Karpas-422 (cell line): ENCODE data around the gene CHST11. TPM values are rescaled to one million over a fixed set of nuclear protein-coding genes. Genes with fewer than 3 reads are reported as not detected.

Experiments used
- DNase-seq: peaks from one replicate; pipeline ENCODE4 v3.0.0-alpha.2; 2015
- H2AFZ ChIP-seq: fragments of 200-600 bp; sonication (generic); 2 replicates; pipeline ENCODE4 v1.6.1; 2014; ENCODE audit warnings: antibody characterized with exemption, low read length, mixed read lengths
- H3K27ac ChIP-seq: fragments of 200-600 bp; sonication (generic); 2 replicates; pipeline ENCODE4 v1.5.1; 2014; ENCODE audit warnings: mild to moderate bottlenecking, low read length, moderate library complexity
- H3K27me3 ChIP-seq: fragments of 200-600 bp; sonication (generic); 2 replicates; pipeline ENCODE4 v1.6.1; 2014; ENCODE audit warnings: low read length, mixed read lengths
- H3K36me3 ChIP-seq: fragments of 200-600 bp; sonication (generic); 2 replicates; pipeline ENCODE4 v1.6.1; 2014; ENCODE audit warnings: low read length, mixed read lengths; ENCODE audit not compliant: insufficient read depth
- H3K4me1 ChIP-seq: fragments of 200-600 bp; sonication (generic); 2 replicates; pipeline ENCODE4 v1.6.1; 2014; ENCODE audit warnings: mild to moderate bottlenecking, low read length, mixed read lengths
- H3K4me2 ChIP-seq: fragments of 200-600 bp; sonication (generic); 2 replicates; pipeline ENCODE4 v1.6.1; 2014; ENCODE audit warnings: low read length, low read depth, mild to moderate bottlenecking; ENCODE audit not compliant: poor library complexity, severe bottlenecking
- H3K4me3 ChIP-seq: fragments of 200-600 bp; sonication (generic); 2 replicates; pipeline ENCODE4 v1.5.1; 2014; ENCODE audit warnings: mild to moderate bottlenecking, antibody characterized with exemption, low read length, mixed read lengths
- H3K79me2 ChIP-seq: fragments of 200-600 bp; sonication (generic); 2 replicates; pipeline ENCODE4 v1.6.1; 2014; ENCODE audit warnings: mild to moderate bottlenecking, low read length, mixed read lengths
- H3K9ac ChIP-seq: fragments of 200-600 bp; sonication (generic); 2 replicates; pipeline ENCODE4 v1.6.0; 2014; ENCODE audit warnings: low read length
- H3K9me2 ChIP-seq: fragments of 200-600 bp; sonication (generic), shearing (Covaris generic); replicated peaks from 2 replicates; pipeline ENCODE4 v1.6.0; 2014; ENCODE audit warnings: mild to moderate bottlenecking, low read length, moderate library complexity; ENCODE audit not compliant: insufficient read depth
- H3K9me3 ChIP-seq: fragments of 300-700, 200-600 bp; sonication (generic); 2 replicates; pipeline ENCODE4 v1.6.1; 2014; ENCODE audit warnings: low read length, mixed read lengths
- H4K20me1 ChIP-seq: fragments of 200-600 bp; sonication (generic); 2 replicates; pipeline ENCODE4 v1.6.1; 2014; ENCODE audit warnings: mild to moderate bottlenecking, antibody characterized with exemption, low read length, low read depth; ENCODE audit not compliant: insufficient read depth
- total RNA-seq: library from RNA; depleted of rRNA; stranded (reverse); fragments of >200 nt; shearing (Covaris generic); gene quantifications from 2 replicates; pipeline ENCODE4 v1.2.3, GENCODE V29; 2014; ENCODE audit warnings: low replicate concordance

The CHST11 gene
- total RNA-seq, 1 experiment from 2014 or later, result not detected

DNA sequence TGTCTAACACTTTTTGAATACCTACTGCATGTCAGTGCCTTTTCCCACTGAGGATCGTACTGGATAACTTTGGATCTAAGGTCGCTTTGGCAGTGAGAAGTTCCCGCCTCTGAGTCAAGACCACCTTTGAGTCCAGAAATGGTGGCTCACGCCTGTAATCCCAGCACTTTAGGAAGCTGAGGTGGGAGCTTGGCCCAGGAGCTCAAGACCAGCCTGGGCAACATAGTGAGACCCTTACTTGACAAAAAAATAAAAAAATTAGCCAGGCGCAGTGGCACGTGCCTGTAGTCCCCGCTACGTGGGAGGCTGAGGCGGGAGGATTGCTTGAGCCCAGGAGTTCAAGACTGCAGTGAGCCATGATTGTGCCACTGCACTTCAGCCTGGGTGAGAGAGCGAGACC lies 61.1 kb downstream of the CHST11 start:
- Histone ChIP-seq H3K4me1 (0 out of 2 replicates have a peak, but pooled peaks cover 6% of the 10 kb centered on the region), H3K27me3 (no peaks in the 10 kb centered on the region), H3K79me2 (no peaks in the 10 kb centered on the region), H3K9ac (no peak overlapping the region), H3K9me3 (no peaks in the 10 kb centered on the region), H3K4me2 (no peak overlapping the region), H3K4me3 (no peak overlapping the region), H4K20me1 (no peaks in the 10 kb centered on the region), H3K27ac (no peak overlapping the region), H3K9me2 (no peaks in the 10 kb centered on the region), H2AFZ (no peak overlapping the region), H3K36me3 (no peaks in the 10 kb centered on the region)
- DNase-seq, result no peak

DNA sequence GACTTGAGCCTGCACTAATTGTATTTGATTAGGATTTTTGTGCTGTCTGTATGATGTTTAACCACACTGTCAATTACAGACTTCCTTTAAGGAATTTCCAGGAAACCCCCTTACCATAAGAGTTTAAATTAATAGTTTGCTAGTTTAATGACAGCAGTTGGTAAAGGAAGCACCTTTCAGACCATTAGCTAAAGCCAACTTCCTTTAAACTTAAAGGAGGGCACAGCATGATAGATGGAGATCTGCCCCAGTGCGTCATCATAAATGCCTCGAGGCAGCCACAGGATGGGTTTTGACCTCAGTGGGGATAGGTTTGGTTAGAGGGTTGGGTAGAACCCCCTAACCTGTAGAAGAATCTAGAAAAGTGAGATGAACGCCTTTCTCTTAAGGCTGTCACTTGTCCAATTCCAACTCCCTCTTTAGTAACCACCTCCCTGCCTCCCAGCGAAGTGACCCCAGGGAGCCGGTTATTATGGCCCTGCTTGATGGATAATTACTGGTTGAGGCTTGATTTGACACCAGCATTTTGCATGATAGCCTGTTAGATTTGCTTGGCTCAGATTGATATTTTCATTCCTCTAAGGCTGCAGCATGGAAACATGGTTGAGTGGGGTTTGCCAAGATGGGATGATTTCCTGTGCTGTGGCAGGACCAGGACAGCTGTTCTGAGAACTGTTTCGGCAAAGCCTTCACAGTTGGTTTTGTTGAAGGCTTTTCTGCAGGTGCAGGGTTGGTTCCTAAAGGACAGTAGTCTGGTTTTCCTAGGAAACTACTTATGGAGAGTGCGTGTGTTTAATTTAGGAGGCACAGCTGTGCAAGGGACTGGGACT lies 62.7 kb downstream of the CHST11 start:
- Histone ChIP-seq H3K27me3 (no peaks in the 10 kb centered on the region), H3K27ac (no peak overlapping the region), H3K4me1 (peaks cover 13% of the 10 kb centered on the region), H3K9ac (no peak overlapping the region), H2AFZ (no peak overlapping the region), H3K9me2 (no peaks in the 10 kb centered on the region), H4K20me1 (no peaks in the 10 kb centered on the region), H3K9me3 (no peaks in the 10 kb centered on the region), H3K79me2 (no peaks in the 10 kb centered on the region), H3K4me3 (no peak overlapping the region), H3K4me2 (no peak overlapping the region), H3K36me3 (no peaks in the 10 kb centered on the region)
- no peak for DNase-seq

GRCh38 chr12:104520242-104520900 lies 63.6 kb downstream of the CHST11 start:
- no peak for DNase-seq
- no peak overlapping the region for H3K9ac ChIP-seq
- no peaks in the 10 kb centered on the region for H3K79me2 ChIP-seq
- no peaks in the 10 kb centered on the region for H3K27me3 ChIP-seq
- no peak overlapping the region for H3K4me2 ChIP-seq
- no peak overlapping the region for H3K4me3 ChIP-seq
- H3K9me2 ChIP-seq, result no peaks in the 10 kb centered on the region
- no peaks in the 10 kb centered on the region for H3K36me3 ChIP-seq
- no peak overlapping the region for H2AFZ ChIP-seq
- peaks cover 13% of the 10 kb centered on the region for H3K4me1 ChIP-seq
- no peaks in the 10 kb centered on the region for H4K20me1 ChIP-seq
- no peaks in the 10 kb centered on the region for H3K9me3 ChIP-seq
- no peak overlapping the region for H3K27ac ChIP-seq

DNA sequence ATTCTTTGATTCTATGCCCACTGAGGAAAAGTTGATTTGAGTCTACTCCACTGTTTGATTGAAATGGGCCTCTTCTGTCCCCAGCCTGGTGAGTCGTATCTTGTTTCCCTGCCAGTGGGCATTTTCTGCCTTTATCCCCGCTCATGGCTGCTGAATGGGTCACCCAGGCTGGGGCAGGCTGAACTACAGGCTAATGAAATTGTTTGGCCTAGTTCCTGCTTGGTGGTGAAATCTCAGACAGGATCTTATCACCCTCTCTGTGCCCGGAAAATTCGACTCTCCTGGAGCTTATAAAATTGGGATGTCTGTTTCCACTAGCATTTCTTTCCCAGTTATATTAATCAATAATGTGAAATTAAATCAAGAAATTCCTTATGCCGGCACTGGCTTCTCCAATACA lies 65.0 kb downstream of the CHST11 start:
- Histone ChIP-seq H3K4me1 (peaks cover 13% of the 10 kb centered on the region), H3K9me2 (no peaks in the 10 kb centered on the region), H4K20me1 (no peaks in the 10 kb centered on the region), H3K9ac (no peak overlapping the region), H3K79me2 (no peaks in the 10 kb centered on the region), H3K36me3 (no peaks in the 10 kb centered on the region), H3K27ac (no peak overlapping the region), H3K27me3 (no peaks in the 10 kb centered on the region), H3K4me2 (no peak overlapping the region), H2AFZ (no peak overlapping the region), H3K4me3 (no peak overlapping the region), H3K9me3 (no peaks in the 10 kb centered on the region)
- no peak for DNase-seq

GRCh38 chr12:104522985-104523722 lies 66.4 kb downstream of the CHST11 start:
- no peak overlapping the region for H2AFZ ChIP-seq
- no peak overlapping the region for H3K4me3 ChIP-seq
- H4K20me1 ChIP-seq, result no peaks in the 10 kb centered on the region
- no peaks in the 10 kb centered on the region for H3K9me3 ChIP-seq
- no peaks in the 10 kb centered on the region for H3K36me3 ChIP-seq
- H3K9ac ChIP-seq, result no peak overlapping the region
- H3K4me1 ChIP-seq, result peaks cover 13% of the 10 kb centered on the region
- H3K79me2 ChIP-seq, result no peaks in the 10 kb centered on the region
- no peak overlapping the region for H3K4me2 ChIP-seq
- H3K27ac ChIP-seq, result no peak overlapping the region
- H3K27me3 ChIP-seq, result no peaks in the 10 kb centered on the region
- DNase-seq, result no peak
- no peaks in the 10 kb centered on the region for H3K9me2 ChIP-seq

DNA sequence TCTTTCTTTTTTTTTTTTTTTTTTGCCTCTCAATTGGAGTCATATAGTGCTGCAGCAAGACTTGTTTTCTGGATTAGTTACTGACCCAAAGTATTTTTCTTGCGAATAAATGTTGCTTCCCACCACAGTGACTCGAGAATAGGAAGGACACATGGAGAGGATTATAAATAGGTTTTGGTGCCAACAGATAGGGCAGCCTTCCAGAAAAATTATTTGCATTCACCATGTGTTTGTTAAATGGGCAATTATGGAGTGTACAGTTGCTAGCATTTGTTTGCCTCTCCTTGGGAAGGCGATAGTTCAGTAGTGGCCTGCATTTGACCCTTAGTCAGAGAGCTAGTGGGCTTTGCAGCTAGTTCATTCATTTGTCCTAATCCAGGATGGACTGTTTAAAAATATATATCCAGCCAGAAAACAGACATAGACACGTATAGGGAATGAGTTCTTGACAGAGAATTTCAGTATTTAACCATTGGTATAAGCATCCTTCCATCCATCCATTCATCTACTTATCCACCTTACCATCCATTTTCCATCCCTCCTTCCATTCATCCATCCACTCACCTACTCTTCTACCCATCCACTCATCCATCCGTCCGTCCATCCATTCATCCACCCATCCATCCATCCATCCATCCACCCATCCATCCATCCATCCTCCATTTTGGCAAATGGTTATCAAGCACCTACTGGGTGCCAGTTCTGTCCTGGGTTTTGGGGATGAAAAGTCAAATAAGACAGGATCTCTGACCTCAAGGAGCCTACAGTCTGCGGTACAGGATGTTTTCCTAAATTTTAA lies 67.5 kb downstream of the CHST11 start:
- Histone ChIP-seq H3K9me2 (no peaks in the 10 kb centered on the region), H3K4me2 (no peak overlapping the region), H3K4me3 (no peak overlapping the region), H2AFZ (no peak overlapping the region), H3K27ac (no peak overlapping the region), H3K4me1 (peaks cover 13% of the 10 kb centered on the region), H3K36me3 (no peaks in the 10 kb centered on the region), H3K79me2 (no peaks in the 10 kb centered on the region), H3K9me3 (no peaks in the 10 kb centered on the region), H3K27me3 (no peaks in the 10 kb centered on the region), H3K9ac (no peak overlapping the region), H4K20me1 (no peaks in the 10 kb centered on the region)
- no peak for DNase-seq

DNA sequence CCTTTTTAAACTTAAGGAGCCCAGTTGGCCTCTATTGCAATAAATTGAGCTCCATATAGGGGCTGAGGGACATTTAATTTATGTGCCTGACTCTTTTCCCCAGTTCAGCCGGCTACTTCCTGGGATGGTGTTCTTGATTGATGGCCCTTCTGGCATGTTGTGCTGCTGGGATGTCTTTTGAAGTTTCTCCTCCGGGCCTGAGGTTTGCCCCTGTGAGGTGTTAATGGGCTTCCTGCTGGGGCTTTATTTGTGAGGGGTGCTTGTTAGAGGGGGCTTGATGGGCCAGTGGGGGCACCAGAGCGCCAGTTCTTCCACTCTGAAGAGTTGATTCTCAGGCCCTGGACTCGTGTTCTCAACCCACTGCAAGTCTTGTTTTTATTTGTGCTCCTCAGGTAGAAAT lies 69.6 kb downstream of the CHST11 start:
- no peak overlapping the region for H3K27ac ChIP-seq
- no peaks in the 10 kb centered on the region for H3K27me3 ChIP-seq
- no peaks in the 10 kb centered on the region for H3K36me3 ChIP-seq
- no peak for DNase-seq
- H3K9ac ChIP-seq, result no peak overlapping the region
- no peaks in the 10 kb centered on the region for H3K9me2 ChIP-seq
- no peaks in the 10 kb centered on the region for H4K20me1 ChIP-seq
- H3K4me2 ChIP-seq, result no peak overlapping the region
- no peaks in the 10 kb centered on the region for H3K9me3 ChIP-seq
- H2AFZ ChIP-seq, result no peak overlapping the region
- H3K4me3 ChIP-seq, result no peak overlapping the region
- H3K4me1 ChIP-seq, result peaks cover 7% of the 10 kb centered on the region
- H3K79me2 ChIP-seq, result no peaks in the 10 kb centered on the region
